ENCODE data around the gene KCNS1. TPM values are rescaled to one million over a fixed set of nuclear protein-coding genes. Genes with fewer than 3 reads are reported as not detected.

The KCNS1 gene
- total RNA-seq, 1 donor from 2014 or later: not detected

DNA sequence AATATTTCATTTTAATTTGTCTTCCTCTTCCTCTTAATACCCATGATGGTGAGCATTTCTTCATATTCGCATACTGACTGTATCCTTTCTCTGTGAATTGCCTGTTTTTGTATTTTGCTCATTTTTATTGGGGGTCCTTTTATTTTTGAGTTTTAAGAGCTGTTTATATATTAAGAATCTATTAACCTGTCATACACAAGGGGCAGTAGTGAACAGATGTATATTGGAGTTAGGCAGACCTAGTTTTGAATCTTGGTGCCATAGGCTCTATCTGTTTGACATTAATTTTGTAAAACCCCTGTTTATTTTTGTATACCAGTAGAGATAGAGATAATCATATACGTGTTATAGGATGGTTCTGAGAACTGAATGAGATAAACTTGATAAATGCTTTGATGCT, 17.1 kb upstream of the KCNS1 start:
- ChIA-PET CTCF (no interaction called here), POLR2A (no interaction called here)
- Mint-ChIP-seq H3K9me3 (no peaks in the 10 kb centered on the region), H3K27me3 (peaks cover 26% of the 10 kb centered on the region), H3K4me1 (no peaks in the 10 kb centered on the region), H3K4me3 (no peak overlapping the region), H3K36me3 (ENCODE audit: low read depth) (no peaks in the 10 kb centered on the region), H3K27ac (no peak overlapping the region)
- ATAC-seq (ENCODE audit: low read depth): no peak
- intact Hi-C loops (cut with micrococcal nuclease): no loop called here
- TF ChIP-seq CTCF (IDR thresholded peaks at IDR 0.05): no peak
- DNase-seq: no peak

DNA sequence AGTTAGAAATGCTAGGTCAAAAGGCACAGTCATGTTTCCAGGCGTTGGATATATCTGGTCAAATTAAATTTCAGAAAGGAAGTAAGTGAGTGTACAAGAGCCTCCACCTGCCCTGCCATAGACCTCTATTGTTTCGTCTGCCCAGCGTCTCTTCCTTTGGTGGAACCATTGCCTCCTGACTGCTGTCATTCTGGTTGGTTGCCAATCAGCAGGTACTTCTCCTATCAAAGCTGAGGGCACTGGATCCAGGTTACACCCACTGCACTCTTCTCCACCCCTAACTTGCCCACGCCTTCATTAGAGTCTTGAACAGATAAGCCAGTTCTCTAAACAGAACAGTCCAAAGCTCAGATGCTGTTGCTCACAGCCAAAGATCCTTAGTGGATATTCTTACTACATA, 16.7 kb upstream of the KCNS1 start:
- H3K4me3 Mint-ChIP-seq: no peak overlapping the region
- ATAC-seq (ENCODE audit: low read depth) (no peak), DNase-seq (no peak)
- ChIA-PET CTCF (no interaction called here), POLR2A (no interaction called here)
- H3K4me1 Mint-ChIP-seq: no peaks in the 10 kb centered on the region
- TF ChIP-seq CTCF (IDR thresholded peaks at IDR 0.05): no peak
- intact Hi-C loops (cut with micrococcal nuclease): no loop called here
- peaks cover 24% of the 10 kb centered on the region for H3K27me3 Mint-ChIP-seq
- no peaks in the 10 kb centered on the region for H3K9me3 Mint-ChIP-seq
- no peaks in the 10 kb centered on the region for H3K36me3 Mint-ChIP-seq (ENCODE audit: low read depth)
- H3K27ac Mint-ChIP-seq: no peak overlapping the region

DNA sequence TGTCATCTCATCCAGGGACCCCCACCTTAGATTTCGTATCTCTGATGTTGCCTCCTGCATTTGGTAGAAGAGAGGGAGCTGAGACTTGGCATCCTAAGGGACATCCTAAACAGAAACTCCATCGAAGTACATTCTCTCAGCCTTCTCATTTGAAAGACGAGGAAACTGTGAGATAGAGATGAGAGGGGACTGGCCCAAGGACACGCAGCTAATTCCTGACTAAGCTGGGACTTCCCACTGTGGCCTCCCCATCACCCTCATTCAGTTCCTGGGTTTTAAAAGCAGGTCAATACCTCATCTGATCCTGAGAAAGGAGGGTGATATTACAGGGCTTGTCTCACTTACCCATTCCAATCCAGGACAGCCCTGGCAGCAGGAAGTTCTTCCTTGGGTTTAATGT, 14.9 kb upstream of the KCNS1 start:
- CTCF ChIA-PET: no interaction called here
- intact Hi-C loops (cut with micrococcal nuclease): no loop called here

DNA sequence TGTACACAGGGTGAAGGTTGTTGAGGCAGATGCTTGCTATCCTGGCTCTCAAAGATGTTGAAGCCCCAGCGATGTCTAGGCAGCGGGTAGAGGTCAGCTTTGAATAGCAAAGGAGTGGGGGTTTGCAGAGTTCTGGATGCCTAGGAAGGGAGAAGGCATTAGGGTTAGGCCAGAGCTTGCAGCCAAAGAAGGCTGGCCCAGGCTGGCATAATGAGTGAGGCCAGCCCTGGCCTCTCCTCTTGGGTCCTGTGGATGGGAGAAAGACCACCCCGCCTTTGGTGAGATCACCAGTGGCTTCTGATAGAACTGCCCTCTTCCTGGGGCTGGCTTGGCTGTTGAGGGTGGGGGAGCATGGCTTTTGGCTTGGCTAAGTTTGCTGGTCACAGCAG, 14.5 kb upstream of the KCNS1 start:
- ATAC-seq (ENCODE audit: low read depth) (no peak), DNase-seq (no peak)
- intact Hi-C loops (cut with micrococcal nuclease): no loop called here
- CTCF ChIA-PET: no interaction called here
- H3K4me3 Mint-ChIP-seq: no peak overlapping the region
- POLR2A ChIA-PET: no interaction called here
- H3K4me1 Mint-ChIP-seq: no peaks in the 10 kb centered on the region
- H3K9me3 Mint-ChIP-seq: no peaks in the 10 kb centered on the region
- TF ChIP-seq CTCF (IDR thresholded peaks at IDR 0.05): no peak
- no peak overlapping the region for H3K27ac Mint-ChIP-seq
- H3K36me3 Mint-ChIP-seq (ENCODE audit: low read depth): no peaks in the 10 kb centered on the region
- H3K27me3 Mint-ChIP-seq: peaks cover 21% of the 10 kb centered on the region

More for the DNA sequence above, 14.9 kb upstream of the KCNS1 start:
- Mint-ChIP-seq H3K4me1 (no peaks in the 10 kb centered on the region), H3K36me3 (ENCODE audit: low read depth) (no peaks in the 10 kb centered on the region), H3K9me3 (no peaks in the 10 kb centered on the region), H3K4me3 (no peak overlapping the region), H3K27me3 (peaks cover 21% of the 10 kb centered on the region), H3K27ac (no peak overlapping the region)
- TF ChIP-seq CTCF (IDR thresholded peaks at IDR 0.05): no peak
- no peak for ATAC-seq (ENCODE audit: low read depth)
- DNase-seq: no peak
- POLR2A ChIA-PET: no interaction called here

DNA sequence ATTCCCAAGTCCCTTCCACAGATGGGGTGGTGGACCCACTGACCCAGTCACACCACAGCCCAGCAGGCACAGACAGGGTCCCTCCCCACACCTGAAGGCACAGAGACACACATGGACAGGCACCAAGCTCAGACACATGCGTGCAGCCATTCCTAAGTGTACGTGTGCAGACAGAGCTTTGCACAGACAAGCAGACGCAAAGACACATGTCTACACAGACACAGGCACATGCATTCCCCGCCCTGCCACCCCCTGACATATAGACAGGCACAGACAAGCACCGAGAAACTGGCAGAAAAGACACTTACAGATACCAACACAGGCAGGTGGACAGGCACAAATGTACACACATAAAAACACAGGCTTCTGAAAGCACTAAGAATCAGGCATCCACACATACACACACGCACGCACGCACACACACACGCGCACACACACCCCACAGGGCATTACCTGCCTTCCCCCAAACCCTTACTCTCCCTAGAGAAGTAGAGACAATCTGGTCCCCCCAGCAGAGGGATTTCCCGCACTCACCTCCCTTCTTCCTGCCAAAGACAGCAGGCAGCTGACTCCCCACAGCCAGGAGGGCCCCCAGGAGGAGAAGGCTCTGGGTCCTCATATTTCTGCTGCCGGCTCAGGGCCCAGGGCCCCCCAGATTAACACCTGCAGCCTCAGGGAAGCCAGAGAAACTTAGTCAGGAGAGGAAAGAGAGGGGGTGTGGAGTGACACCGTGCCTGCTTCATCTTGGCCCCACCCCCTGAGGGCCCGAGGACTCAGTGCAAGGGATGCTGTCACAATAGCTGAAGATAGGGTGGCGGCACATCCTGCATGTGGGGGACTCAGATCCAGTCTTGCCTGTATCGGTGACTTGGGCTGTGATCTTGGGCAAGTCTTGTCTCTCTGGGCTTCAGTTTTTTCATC, 13.8 kb upstream of the KCNS1 start, which contains the start of gene WFDC5:
Gene WFDC5 (minus strand): TSS at position 710 of the 921 bp plus-strand sequence. CDS start 91 bp downstream, at position 619.
- intact Hi-C loops (cut with micrococcal nuclease): no loop called here
- TF ChIP-seq CTCF (IDR thresholded peaks at IDR 0.05): no peak
- CTCF ChIA-PET: no interaction called here
- Mint-ChIP-seq H3K36me3 (ENCODE audit: low read depth) (no peaks in the 10 kb centered on the region), H3K4me1 (no peaks in the 10 kb centered on the region), H3K27me3 (peaks cover 18% of the 10 kb centered on the region), H3K4me3 (no peak within 1 kb of the TSS), H3K27ac (no peak within 1 kb of the TSS), H3K9me3 (no peaks in the 10 kb centered on the region)
- DNase-seq (no peak), ATAC-seq (ENCODE audit: low read depth) (no peak)
- POLR2A ChIA-PET: no interaction called here

All from activated B cell treated with CpG ODN at 0.5 μM for 24 hours (primary cell).